ENCODE results near the gene C2orf78.

DNA sequence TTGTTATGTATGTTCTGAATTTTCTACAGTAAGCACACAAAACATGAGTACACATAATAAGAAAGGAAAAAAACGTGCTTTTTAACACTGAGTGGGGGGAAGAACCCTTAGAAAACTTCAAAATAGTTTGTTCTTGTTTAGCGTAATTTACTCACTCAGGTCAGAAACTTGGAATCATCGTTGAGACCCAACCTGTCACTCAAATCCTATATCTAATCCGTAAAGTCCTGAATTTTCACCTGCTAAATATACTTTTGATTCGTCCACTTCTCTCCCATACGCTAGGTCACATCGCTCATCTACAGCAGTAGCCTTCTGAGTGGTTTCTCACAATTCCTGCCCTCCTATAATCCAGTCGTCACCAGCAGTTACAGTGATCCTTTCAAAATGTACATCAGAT is 47.6 kb upstream of the C2orf78 start:
- TF ChIP-seq, protein P1, sequence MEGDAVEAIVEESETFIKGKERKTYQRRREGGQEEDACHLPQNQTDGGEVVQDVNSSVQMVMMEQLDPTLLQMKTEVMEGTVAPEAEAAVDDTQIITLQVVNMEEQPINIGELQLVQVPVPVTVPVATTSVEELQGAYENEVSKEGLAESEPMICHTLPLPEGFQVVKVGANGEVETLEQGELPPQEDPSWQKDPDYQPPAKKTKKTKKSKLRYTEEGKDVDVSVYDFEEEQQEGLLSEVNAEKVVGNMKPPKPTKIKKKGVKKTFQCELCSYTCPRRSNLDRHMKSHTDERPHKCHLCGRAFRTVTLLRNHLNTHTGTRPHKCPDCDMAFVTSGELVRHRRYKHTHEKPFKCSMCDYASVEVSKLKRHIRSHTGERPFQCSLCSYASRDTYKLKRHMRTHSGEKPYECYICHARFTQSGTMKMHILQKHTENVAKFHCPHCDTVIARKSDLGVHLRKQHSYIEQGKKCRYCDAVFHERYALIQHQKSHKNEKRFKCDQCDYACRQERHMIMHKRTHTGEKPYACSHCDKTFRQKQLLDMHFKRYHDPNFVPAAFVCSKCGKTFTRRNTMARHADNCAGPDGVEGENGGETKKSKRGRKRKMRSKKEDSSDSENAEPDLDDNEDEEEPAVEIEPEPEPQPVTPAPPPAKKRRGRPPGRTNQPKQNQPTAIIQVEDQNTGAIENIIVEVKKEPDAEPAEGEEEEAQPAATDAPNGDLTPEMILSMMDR (IDR thresholded peaks at IDR 0.05): no peak
- TF ChIP-seq EP300 (IDR thresholded peaks at IDR 0.05): no peak
